Suppressor macrophage (primary cell): ENCODE data around the gene ANO9.
"Not testable (repeated sequence)": the region's sequence is repeated elsewhere in the genome, so short reads cannot be mapped to it uniquely, and the experiment has no call there.

Experiments
- DNase-seq, 4 experiments: peaks; one replicate each; pipeline ENCODE4 v3.0.0-alpha.2; 2020 to 2022

The ANO9 gene

DNA sequence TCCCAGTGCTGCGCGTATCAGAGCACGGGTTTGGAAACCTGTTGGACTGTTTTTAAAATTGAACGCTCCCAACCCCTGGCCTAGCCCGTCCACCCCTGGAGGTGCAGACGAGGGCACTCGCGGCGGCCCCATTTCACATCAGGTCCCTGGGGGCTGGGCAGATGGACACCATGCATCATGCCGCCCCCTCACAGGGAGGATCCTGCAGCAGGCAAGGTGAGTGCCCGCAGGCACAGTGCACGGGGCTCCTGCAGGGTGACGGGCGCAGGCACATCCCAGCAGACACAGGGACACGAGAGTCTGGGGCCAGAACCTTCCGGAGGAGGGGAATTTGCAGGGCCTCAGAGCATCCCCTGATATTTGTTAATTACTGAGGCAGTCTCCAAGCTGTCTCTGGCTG is 7.3 kb downstream of the ANO9 start:
- no peak for DNase-seq

DNA sequence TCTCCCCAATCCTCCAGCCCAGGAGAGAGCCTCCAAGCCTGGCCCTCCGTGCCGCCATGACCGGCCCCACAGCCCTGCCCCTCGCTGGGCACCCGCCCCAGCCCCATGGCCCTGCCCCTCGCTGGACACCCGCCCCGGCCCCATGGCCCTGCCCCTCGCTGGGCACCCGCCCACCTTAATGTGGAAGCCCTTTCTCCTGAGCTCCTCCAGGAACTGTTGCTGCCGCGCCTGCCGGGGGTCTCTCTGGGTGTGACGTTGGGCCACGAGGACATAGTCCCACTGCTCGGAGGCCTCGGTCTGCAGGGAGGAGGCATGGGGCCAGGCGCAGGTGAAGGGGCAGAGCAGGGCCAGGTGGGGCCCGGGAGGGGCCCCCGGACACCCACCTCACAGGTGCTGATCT is 8.2 kb downstream of the ANO9 start:
- DNase-seq: no peak

DNA sequence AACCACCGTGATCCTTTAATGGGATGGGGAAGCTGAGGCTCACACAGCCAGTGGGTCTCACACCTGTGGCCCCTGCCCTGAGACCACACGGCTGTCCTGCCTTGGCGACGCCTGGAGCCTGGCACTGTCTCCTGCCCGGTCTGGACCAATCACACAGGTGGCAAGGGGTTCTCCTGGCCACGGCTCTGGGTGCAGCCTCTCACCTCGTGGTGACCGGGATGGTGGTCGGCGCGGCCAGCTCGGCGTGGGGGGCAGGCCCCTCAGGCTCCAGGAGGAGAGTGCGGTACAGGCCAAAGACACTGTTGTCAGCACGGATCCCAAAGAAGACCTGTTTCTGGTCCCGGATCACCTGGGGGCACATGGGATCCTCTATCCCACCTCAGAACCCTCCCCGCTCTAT is 8.7 kb downstream of the ANO9 start:
- no peak for DNase-seq

DNA sequence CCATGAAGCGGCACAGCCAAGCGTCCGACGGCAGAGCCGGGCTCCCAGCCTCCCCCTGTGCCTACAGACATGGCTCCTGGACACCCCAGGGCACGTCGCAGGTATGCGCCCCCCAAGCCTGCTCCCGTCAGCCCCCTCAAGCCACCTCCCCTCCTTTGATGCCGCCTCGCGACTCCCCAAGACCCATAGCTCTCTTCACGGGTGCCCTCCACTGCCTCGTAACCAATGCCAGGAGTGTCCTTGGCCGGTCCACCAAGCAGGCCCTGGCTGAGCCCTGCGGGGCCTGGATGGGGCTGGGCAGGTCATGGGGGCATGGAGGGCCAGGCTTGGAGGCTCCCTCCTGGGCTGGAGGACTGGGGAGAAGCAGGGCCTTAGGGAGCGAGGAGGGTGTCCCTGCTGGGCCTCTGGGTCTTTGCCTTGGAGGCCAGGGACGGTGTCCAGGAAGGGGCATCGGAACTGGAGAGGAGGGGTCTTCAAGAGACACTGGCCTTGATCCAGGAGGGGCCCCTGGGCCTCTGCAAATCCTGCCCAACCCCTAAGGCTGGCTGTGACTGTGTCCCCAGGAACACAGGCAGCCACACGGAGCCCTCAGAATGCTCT is 9.2 kb downstream of the ANO9 start:
- no peak for DNase-seq

DNA sequence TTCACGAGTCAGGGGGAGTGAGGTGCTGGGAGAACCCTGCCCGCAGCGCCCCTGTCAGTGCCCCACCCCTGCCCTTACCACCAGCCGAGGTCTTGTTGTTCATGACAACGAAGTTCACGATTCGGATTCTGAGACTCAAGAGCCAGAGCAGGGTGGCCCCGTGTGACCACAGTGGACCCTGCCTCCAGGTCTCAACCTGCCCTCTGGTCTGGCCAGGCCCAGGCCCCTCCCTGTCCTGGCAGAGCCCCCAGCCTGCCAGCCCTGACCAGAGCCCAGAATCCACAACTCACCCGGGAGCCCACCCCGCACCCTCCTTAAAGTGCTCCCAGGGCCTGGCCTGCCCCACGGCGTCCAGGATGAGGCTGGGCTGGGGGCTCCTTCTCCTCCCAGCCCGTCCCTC is 9.9 kb downstream of the ANO9 start:
- no peak for DNase-seq

DNA sequence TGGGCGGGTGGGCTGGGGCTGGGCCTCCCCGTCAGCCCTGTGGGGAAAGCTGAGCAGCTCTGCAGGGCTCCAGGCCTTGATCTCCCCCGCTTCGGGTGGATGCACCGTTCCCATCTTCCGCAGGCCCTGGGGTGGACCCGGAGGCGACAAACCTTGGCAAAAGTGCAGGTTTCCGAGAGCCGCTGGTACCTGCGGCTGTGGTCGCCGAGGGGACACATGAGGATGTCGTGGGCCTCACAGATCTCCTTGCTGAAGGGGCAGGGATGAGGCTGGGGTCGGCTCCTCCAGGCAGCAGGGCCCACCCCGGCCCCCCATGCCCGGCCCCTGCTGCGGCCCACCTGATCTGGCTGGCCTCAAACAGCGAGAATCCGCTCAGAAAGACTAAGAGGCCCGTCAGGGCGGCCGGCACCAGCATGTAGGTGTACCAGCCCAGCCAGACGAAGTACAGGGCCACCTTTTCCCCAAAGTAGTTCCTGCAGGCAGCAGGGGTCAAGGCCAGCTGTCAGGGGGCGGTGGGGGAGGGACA is 11.8 kb downstream of the ANO9 start:
- no peak for DNase-seq

DNA sequence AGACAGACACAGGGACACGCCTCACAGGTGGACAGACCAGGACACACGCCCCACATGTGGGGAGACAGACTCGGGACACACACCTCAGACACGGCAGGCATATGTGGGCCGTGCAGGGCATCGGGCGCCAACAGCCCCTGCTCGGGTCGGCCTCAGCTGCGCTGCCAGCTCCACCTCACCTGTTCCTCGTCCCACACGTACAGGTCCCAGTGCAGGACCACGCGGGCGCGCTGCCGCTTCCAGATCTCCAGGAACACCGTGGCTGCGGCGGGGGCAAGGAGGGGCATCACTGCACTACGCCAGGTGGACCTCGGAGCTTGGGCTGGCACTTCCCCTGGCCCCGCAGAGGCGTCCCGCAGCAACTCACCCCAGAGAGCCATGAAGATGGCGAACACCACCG is 12.4 kb downstream of the ANO9 start:
- DNase-seq: no peak

DNA sequence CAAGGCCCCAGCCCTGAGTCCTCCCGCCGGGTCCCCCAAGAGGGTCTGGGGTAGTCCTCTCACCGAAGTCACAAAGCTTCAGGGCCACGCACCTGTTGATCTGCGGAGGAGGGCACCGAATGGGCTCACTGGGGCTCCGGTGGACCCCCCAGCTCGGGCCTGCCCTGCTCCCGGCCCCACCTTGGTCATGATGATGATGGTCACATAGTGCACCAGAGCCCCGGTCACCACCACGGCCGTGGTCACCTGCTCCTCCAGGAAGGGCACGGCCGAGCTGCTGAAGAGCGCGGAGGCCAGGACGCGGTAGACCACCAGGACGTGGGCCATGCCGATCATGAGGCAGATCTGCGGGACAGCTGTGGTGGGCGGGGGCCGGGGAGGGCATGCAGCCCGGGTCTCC is 13.5 kb downstream of the ANO9 start:
- no peak for DNase-seq

DNA sequence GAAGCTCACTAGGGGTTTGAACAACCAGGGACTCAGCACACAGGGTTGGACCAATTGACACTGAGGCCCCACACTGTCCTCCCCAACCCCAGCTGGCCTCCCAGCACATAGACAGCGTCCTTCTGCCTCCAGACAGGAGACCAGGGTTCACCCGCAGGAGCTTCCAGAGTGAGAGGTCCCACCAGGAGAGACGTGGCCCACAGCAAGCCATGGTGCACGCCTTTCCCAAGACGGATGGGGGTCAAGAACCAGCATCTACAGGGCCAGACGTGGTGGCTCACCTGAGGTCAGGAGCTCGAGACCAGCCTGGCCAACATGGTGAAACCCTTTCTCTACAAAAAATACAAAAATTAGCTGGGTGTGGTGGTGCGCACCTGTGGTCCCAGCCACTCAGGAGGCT is 15.0 kb downstream of the ANO9 start:
- no peak for DNase-seq

DNA sequence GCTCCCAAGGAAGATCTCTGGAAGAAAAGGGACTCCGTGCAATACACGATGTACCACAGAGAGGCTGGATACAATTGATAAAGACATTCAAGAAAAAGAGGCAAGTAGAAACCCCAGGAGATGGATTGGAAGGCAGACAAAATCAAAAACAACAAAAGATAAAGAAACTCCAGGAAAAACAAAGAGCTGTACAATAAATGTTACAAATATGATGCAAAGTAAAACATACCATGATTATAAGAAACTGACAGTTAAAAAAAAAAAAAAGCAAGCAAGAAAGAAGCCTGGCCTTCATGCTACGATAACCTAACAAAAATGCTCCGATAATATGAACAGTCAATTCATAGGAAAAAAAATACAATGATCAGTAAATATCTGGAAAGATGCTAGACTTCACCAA is 16.5 kb downstream of the ANO9 start:
- DNase-seq: no peak

DNA sequence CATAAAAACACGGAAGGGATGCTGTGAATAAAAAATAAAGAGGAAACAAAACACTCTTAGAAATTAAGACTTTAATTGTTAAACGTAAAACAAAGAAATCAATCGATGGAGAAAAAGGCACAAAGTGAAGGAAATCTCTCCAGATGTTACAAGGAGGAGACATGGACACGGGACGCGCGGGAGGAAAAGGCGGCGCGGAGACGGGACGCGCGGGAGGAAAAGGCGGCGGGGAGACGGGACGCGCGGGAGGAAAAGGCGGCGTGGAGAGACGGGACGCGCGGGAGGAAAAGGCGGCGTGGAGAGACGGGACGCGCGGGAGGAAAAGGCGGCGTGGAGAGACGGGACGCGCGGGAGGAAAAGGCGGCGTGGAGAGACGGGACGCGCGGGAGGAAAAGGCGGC is 17.0 kb downstream of the ANO9 start:
- not testable (repeated sequence) for DNase-seq

DNA sequence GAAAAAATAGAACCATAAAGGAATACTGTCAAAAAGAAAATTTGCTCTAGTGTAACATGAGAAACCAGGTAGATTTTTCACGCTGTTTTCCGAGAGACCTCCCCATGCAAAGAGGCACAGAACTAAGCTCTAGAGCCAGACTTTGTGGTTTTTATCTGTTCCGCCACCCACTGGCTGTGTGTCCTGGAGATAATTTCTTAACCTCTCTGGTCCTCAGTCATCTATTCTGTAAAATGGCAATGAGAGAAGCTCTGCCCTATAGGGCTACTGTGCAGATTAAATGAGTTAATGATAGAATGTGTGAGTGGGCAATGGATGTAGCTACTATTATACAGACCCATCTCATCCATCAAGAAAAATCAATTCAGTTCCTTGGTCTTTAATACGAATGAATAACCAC is 17.6 kb downstream of the ANO9 start:
- DNase-seq: no peak

DNA sequence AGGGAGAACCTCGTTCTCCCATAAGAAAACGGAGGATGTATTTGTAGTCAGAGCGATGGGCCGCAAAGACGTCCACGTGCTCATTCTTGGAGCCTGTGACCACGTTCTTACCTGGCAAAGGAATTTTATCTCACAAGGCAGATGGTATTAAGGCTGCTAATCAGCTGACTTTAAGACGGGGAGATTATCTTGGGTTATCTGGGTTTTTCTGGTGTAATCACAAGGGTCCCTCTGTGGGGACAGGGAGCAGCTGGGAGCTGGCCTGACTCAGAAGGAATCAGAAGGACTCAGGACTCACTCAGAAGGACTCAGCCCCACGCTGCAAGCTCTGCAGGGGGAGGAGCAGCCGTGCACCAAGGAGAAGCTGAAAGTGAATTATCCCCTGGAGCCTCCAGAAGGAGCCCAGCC is 19.6 kb downstream of the ANO9 start:
- DNase-seq: no peak

DNA sequence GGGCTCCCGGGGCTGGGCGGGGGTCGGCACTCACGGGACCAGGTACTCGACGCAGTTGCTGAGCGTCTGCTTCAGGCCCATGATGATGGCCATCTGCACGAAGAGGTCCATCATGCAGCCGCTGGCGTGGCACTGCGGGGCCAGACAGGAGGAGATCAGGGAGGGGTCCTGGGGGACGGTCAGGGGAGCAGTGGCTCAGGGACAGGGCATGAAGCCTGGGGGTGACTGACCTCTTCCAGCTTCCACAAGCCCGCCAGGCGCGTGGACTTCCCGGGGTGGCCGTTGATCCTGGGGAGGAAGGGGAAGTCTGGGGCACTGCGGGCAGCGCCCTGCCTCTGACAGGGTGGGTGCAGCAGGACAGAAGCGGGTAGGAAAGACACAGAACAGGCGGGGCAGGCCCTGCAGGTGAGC is 20.9 kb downstream of the ANO9 start:
- DNase-seq: no peak

DNA sequence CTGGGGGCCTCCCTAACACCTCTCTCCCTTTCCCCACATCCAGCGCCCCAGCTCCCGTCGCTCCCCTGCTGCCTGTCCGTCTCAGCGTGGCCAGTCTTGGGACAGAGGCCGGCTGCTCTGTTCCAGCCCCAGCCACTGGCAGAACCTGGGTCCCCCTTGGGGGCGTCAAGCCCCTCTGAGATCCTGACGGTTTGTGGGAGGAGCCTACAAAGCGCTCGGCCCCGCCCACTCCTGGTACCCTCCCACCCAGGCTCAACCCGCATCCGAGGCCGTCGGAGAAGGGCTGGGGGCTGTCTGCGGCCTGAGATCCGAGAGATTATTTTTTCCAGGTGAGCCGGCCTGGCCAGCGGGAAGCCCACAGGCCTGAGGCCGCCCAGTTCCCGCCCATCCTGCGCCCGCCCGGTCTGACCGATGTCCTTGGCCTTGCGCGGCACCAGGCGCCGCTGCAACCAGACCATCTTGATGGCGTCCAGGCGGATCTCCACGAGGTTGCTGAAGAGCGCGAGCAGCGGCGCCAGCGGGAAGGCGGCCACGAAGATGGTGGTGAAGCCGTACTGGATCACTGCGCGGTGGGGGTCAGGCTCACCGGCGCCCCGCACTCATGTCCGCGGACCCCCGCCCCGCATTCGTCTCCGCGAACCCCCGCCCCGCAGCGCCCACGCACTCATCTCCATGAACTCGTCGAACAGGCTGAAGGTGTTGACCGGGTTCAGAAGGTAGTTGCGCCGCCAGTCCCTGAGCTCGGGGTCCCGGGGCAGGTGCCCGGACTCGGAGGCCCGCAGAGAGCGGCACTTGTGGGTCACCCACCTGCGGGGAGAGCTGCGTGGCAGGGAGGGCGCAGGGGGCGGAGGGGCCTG is 21.5 kb downstream of the ANO9 start:
- DNase-seq: no peak

DNA sequence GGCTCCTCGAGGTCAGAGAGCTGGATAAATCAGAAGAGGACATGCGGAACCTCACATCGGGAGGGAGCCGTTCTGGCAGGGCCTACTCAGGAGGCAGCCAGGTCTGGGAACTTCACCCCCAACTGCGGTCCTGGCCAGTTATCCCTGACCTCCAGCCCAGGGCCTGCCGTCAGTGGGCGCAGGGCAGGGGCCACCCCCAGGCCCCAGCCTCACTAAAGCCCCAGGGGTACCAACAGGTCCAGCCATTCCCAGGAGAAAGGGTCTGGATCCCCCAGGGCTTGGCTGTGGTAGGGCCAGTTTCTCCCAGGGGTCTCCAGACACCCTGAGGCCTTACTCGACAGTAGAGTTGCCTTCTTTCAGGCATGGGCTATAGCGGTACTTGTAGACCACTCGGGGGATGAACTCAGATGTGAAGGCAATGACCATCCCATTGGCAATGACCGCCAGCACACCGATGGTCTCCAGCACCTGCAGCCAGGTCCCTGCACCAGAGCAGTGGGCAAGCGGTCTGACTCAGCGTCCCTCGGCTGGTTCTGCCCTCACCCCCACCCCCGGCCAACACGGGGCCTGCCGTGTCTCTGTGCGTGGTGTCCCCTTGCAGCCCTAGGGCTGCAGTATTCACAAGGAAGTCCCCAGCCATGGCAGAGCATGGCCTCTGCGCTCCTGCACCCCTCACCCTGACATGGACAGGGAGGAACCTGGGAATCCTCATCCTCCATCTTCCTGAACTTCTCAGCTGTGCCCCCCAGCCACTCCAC is 22.4 kb downstream of the ANO9 start:
- no peak for DNase-seq

DNA sequence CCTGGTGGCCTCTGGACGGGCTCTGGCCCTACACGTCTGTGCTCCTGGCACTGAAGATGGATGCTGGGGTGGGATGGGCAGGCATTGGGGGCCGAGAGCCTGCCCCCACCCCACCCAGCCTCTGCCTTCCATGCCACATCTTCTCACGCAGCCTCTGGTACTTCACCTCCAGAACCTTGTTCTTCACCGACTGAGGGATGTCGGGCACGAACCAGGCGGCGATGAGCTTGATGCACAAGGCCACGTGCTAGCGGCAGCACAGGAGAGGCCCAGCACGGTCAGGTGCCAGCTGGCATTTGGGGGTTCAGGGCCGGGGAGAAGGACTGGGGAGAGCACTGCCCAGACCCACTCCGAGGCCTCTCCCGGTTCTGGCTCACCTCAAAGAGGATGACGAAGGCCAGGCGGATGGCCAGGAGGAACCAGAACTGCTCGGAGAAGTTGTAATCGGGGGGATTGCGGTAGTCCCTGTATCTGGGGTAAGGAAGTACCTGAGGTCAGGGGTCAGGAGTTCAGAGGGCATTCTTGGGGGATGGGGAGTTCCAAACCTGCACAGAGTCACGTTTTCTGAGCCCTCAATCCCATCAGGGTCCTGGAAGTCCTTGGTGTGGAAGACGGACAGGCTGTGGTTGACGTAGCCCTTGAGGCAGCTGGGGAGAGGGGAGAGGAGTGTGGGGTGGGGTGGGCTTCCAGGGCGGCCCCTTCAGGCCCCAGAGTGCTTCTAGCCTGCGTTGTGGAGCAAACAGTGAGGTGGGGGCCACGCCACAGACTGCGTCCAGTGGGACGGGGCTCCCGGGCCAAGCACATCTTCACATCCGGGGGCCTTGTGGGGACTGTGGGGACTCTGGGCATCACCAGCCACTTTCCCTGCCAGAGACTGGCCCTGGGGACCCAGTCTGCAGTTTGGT is 23.2 kb downstream of the ANO9 start:
- DNase-seq: no peak

DNA sequence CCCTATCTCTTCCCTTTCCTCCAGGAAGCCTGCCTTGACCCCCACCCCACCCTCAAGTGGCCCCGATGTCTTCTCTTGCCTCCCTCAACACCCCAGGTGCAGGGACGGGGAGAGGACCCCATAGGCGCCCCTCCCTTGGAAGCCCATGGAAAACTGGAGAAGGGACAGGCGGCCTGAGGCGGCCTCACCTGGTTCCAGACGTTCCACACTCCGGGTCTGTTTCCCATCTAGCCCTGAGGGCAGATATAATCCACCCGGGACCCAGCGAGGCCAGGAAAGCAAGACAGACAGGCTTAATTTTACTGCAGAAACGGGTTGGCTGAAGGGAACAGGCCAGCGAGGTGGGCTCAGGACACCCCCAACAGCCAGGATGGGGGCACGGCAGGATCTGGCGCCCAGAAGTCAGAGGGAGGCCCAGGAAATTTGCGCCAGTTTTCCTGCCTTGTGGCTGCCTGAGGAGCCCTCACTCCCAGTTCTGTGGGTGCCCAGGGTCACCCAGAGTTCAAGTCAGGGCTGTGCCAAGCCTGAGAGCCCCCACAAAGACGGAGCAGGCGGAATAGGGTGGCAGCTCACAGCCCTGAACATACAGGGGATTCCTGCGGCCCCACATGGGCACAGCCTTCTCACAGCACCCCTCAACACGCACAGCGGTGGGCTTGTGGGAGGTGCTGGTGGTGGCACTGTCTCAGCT is 24.0 kb downstream of the ANO9 start:
- no peak for DNase-seq

DNA sequence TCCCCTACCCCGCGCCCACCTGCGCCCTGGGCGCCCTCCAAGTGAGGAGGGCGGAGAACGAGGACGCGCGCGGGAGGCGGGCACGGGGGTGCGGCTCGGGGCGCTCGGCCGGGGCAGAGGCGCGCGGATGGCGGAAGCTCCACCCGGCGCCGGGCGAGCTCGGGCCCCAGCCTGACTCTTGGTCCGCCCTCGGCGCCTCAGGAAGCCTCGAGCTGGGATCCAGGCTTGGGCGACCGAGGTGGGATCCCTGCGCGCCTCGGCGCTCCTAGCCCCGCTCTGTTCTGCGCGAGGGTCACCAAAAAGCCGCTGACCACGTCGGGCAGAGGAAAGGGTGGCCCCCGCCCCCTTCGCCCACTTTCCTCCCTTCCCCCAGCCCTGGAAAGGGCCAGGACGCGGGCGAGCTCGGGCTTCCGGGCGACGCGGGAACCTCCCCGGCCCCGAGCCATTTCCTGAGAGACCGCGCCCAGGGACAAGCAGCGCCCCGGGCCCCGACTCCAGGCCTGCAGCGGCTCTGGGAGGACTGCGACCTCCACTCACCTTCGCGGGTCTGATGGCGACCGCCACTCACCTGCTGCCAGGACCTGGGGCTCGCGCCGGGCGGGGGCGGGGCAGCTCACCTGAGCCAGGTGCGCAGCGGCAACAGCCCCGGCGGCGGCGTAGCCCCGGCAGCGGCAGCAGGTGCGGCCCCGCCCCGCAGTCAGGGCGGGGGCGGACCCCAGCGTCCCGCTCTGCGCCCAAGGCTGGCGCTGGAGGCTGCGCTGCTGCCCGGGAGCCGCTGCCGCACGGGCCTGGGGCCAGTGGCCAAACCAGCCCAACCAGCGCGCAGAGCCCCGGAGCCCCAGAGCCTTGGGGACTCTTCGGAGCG is 24.8 kb downstream of the ANO9 start:
- DNase-seq: peak; percentile 52 to 87 (median 66)

DNA sequence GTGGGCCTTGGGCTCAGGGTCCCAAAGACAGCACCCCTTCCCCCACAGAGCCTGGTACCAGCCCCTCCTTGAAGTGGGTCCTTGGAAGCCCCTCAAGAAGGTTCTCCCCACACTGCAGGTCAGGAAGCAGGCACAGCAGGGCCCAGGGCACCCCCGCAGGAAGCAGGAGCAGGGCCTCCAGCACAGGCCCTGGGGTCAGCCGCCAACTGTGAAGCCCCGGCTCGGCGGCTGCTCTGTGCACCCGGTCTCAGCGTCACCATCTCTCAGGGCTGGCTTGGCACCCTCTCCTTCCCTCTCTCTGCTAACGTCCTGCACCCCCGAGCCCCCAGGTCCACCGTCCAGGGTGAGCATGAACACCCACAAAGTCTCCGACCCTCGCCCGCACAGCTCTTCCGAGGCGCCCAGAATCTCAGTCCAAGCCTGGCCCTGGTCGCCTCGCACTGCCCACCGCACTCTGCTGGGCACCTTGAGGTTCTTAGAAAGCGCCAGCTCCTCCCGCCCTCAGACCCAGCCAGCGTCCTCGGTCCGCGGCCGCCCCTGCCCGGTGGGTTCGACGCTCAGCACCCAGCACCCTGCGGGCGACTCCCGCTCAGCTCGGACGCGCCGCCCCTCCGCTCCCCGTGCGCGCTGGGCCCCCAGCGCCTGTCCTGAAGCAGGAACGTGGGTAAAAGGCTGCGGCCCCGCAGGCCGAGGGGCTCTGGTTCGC is 25.6 kb downstream of the ANO9 start:
- peak in 1 of 4 experiments; percentile 24 for DNase-seq
